ENCODE measurements around the gene DDX1. TPM values are rescaled to one million over a fixed set of nuclear protein-coding genes. Genes with fewer than 3 reads are reported as not detected.

DDX1 gene
- total and polyA plus RNA-seq, 10 of the 15 experiments (the other 5 are each of a cell fraction or from before 2014, with no cell fraction given), result 53.2 to 134 (median 85.6) TPM

DNA sequence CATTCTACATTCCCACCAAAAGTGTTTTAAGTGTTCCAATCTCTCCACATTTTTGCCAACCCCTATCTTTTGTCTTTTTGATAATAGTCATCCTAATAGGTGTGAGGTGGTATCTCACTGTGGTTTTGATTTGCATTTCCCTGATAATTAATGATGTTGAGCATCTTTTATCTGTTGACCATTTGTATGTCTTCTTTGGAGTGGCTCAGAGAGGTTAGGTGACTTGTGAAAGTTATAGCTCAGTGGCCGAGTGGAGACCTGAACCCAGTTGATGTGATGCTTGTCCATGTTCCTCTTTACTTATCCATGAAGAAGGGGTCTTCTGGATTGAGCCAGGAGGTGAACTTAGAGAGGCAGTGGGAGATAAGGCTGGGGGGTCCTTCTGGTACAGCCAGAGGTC, 78.8 kb downstream of the DDX1 start:
- ChIA-PET SMC1A (ENCODE audit: uncharacterized antibody, unreplicated experiment) (no interaction called here), CTCF (no interaction called here), POLR2A (no interaction called here), RAD21 (ENCODE audit: unreplicated experiment) (no interaction called here)
- intact Hi-C loops (cut with micrococcal nuclease; ENCODE audit: unreplicated experiment) (no loop called here), in situ Hi-C loops (cut with MboI) (no loop called here)
- no TSS peak for BruUV-seq (replicated peaks)
- Histone ChIP-seq H3K4me2 (ENCODE audit: control insufficient read depth, insufficient read depth) (no peak overlapping the region), H3K27me3 (replicated peaks in 1 of 2; ENCODE audit: control insufficient read depth in 2 of 2, insufficient read depth in 2 of 2, low read length in 1 of 2) (peaks cover 0 to 6% of the 10 kb centered on the region in 2 experiments; a peak in 1 of 4 replicates), H3K4me1 (ENCODE audit: control insufficient read depth, insufficient read depth, low read length) (no peaks in the 10 kb centered on the region), H3K9me3 (replicated peaks; ENCODE audit: control insufficient read depth, insufficient read depth, low read length) (no peaks in the 10 kb centered on the region), H3K27ac (ENCODE audit: control insufficient read depth, insufficient read depth) (no peak overlapping the region), H4K20me1 (ENCODE audit: control insufficient read depth, insufficient read depth) (no peaks in the 10 kb centered on the region), H3K36me3 (ENCODE audit: control insufficient read depth in 2 of 2, insufficient read depth in 2 of 2, low read length in 1 of 2) (no peaks in the 10 kb centered on the region), H3K79me2 (ENCODE audit: control insufficient read depth, insufficient read depth, low read length) (no peaks in the 10 kb centered on the region), H3K4me3 (no peak overlapping the region), H2AFZ (ENCODE audit: control insufficient read depth, low read depth, low read length) (no peak overlapping the region), H3K9ac (ENCODE audit: control insufficient read depth, insufficient read depth, low read length) (no peak overlapping the region)
- no peak for ATAC-seq
- no peak for DNase-seq (ENCODE audit: low read depth, low spot score)
- TF ChIP-seq NFIC (IDR thresholded peaks at IDR 0.05; ENCODE audit: low read depth, low read length) (no peak), CBX5 (IDR thresholded peaks at IDR 0.05; ENCODE audit: low read depth) (no peak), ZNF24 (IDR thresholded peaks at IDR 0.05) (no peak), PAX8 (IDR thresholded peaks at IDR 0.05) (no peak), NFYA (IDR thresholded peaks at IDR 0.05; ENCODE audit: borderline replicate concordance, low read depth, low read length) (no peak), RAD51 (IDR thresholded peaks at IDR 0.05) (no peak), KDM1A (IDR thresholded peaks at IDR 0.05; ENCODE audit: borderline replicate concordance) (no peak), MEF2A (IDR thresholded peaks at IDR 0.05; ENCODE audit: insufficient read depth, low read depth, low read length) (no peak), JUNB (IDR thresholded peaks at IDR 0.05) (no peak), RAD21 (IDR thresholded peaks at IDR 0.05; ENCODE audit: insufficient read depth, low read depth, low read length) (no peak), SMAD1 (IDR thresholded peaks at IDR 0.05; ENCODE audit: low read depth, partially characterized antibody) (no peak), RFX5 (IDR thresholded peaks at IDR 0.05; ENCODE audit: low read depth, low read length) (no peak)
- TF ChIP-seq, protein P1, sequence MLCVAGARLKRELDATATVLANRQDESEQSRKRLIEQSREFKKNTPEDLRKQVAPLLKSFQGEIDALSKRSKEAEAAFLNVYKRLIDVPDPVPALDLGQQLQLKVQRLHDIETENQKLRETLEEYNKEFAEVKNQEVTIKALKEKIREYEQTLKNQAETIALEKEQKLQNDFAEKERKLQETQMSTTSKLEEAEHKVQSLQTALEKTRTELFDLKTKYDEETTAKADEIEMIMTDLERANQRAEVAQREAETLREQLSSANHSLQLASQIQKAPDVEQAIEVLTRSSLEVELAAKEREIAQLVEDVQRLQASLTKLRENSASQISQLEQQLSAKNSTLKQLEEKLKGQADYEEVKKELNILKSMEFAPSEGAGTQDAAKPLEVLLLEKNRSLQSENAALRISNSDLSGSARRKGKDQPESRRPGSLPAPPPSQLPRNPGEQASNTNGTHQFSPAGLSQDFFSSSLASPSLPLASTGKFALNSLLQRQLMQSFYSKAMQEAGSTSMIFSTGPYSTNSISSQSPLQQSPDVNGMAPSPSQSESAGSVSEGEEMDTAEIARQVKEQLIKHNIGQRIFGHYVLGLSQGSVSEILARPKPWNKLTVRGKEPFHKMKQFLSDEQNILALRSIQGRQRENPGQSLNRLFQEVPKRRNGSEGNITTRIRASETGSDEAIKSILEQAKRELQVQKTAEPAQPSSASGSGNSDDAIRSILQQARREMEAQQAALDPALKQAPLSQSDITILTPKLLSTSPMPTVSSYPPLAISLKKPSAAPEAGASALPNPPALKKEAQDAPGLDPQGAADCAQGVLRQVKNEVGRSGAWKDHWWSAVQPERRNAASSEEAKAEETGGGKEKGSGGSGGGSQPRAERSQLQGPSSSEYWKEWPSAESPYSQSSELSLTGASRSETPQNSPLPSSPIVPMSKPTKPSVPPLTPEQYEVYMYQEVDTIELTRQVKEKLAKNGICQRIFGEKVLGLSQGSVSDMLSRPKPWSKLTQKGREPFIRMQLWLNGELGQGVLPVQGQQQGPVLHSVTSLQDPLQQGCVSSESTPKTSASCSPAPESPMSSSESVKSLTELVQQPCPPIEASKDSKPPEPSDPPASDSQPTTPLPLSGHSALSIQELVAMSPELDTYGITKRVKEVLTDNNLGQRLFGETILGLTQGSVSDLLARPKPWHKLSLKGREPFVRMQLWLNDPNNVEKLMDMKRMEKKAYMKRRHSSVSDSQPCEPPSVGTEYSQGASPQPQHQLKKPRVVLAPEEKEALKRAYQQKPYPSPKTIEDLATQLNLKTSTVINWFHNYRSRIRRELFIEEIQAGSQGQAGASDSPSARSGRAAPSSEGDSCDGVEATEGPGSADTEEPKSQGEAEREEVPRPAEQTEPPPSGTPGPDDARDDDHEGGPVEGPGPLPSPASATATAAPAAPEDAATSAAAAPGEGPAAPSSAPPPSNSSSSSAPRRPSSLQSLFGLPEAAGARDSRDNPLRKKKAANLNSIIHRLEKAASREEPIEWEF (IDR thresholded peaks at IDR 0.05; ENCODE audit: insufficient replicate concordance, low read depth, low read length), result no peak
- TF ChIP-seq, protein P2, sequence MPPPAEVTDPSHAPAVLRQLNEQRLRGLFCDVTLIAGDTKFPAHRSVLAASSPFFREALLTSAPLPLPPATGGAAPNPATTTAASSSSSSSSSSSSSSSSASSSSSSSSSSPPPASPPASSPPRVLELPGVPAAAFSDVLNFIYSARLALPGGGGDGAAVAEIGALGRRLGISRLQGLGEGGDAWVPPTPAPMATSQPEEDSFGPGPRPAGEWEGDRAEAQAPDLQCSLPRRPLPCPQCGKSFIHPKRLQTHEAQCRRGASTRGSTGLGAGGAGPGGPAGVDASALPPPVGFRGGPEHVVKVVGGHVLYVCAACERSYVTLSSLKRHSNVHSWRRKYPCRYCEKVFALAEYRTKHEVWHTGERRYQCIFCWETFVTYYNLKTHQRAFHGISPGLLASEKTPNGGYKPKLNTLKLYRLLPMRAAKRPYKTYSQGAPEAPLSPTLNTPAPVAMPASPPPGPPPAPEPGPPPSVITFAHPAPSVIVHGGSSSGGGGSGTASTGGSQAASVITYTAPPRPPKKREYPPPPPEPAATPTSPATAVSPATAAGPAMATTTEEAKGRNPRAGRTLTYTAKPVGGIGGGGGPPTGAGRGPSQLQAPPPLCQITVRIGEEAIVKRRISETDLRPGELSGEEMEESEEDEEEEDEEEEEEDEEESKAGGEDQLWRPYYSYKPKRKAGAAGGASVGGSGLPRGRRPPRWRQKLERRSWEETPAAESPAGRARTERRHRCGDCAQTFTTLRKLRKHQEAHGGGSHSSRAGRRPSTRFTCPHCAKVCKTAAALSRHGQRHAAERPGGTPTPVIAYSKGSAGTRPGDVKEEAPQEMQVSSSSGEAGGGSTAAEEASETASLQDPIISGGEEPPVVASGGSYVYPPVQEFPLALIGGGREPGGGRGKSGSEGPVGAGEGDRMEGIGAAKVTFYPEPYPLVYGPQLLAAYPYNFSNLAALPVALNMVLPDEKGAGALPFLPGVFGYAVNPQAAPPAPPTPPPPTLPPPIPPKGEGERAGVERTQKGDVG (CRISPR knock-in tag; IDR thresholded peaks at IDR 0.05), result no peak
- WGBS (ENCODE audit: insufficient coverage, insufficient replicate concordance, low lambda C conversion rate, missing lambda C conversion rate), result 0% methylated on average over 1 of the region's 1 CpG
- no peak for FAIRE-seq
